Measurements from ENCODE around the gene TGFB2. TPM values are rescaled to one million over a fixed set of nuclear protein-coding genes. Genes with fewer than 3 reads are reported as not detected.

The TGFB2 gene
- polyA plus RNA-seq, 1 experiment: 4.8 TPM

DNA sequence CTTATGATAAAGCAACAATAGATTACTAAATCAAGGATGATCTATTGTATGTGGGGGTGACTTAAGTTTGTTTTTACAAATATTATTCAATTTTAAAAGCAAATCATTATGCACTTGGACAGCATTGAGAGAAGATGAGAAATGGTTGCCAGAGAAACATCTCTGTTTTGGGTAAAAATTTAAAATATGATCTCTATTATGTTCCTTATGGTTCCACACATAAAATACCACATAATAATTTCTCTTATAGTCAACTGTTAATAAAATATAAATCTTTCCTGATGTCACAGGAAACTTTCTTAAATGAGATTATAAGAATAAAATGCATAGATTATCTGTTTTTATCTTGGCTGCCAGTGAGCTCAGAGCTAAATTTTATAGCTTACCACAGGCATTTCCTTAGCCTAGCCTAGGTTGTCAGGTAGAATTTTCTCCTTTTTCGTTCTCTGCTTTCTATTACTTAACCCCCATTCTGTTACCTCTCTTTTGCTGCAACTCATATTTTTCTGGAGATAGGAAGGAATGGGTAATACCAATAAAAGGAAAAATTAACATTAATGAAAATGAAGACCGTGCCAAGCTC is 109.7 kb downstream of the TGFB2 start:
- H3K36me3 ChIP-seq (ENCODE audit: control insufficient read depth, insufficient read depth, low read length): no peaks in the 10 kb centered on the region
- TF ChIP-seq, protein P1, sequence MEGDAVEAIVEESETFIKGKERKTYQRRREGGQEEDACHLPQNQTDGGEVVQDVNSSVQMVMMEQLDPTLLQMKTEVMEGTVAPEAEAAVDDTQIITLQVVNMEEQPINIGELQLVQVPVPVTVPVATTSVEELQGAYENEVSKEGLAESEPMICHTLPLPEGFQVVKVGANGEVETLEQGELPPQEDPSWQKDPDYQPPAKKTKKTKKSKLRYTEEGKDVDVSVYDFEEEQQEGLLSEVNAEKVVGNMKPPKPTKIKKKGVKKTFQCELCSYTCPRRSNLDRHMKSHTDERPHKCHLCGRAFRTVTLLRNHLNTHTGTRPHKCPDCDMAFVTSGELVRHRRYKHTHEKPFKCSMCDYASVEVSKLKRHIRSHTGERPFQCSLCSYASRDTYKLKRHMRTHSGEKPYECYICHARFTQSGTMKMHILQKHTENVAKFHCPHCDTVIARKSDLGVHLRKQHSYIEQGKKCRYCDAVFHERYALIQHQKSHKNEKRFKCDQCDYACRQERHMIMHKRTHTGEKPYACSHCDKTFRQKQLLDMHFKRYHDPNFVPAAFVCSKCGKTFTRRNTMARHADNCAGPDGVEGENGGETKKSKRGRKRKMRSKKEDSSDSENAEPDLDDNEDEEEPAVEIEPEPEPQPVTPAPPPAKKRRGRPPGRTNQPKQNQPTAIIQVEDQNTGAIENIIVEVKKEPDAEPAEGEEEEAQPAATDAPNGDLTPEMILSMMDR (IDR thresholded peaks at IDR 0.05; ENCODE audit: insufficient read depth, low read depth, low read length): no peak
- CTCF ChIA-PET: no interaction called here
- POLR2A ChIA-PET: no interaction called here
- H3K27me3 ChIP-seq (ENCODE audit: control insufficient read depth, insufficient read depth, low read length): no peaks in the 10 kb centered on the region
- no peak overlapping the region for H3K4me3 ChIP-seq (ENCODE audit: low read depth, low read length)
- DNase-seq (ENCODE audit: low read depth): no peak

DNA sequence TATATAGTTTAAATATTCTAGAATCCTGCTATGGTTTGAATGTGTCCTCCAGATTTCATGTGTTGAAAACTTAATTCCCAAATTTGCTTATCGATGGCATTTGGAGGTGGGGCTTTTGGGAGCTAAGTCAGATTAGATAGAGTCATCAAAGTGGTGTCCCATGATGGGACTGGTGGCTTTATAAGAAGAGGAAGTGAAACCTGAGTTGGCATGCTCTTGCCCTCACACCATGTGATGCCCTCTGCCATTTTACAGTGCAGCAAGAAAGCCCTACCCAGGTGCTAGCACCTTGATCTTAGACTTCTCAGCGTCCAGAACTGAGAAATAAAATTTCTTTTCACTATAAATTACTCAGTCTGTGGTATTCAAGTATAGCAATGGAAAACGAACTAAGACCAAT is 111.3 kb downstream of the TGFB2 start:
- POLR2A ChIA-PET: no interaction called here
- CTCF ChIA-PET: no interaction called here
- H3K27me3 ChIP-seq (ENCODE audit: control insufficient read depth, insufficient read depth, low read length): no peaks in the 10 kb centered on the region
- H3K36me3 ChIP-seq (ENCODE audit: control insufficient read depth, insufficient read depth, low read length): no peaks in the 10 kb centered on the region
- no peak overlapping the region for H3K4me3 ChIP-seq (ENCODE audit: low read depth, low read length)
- DNase-seq (ENCODE audit: low read depth): no peak
- TF ChIP-seq, protein P1 (IDR thresholded peaks at IDR 0.05; ENCODE audit: insufficient read depth, low read depth, low read length): no peak

DNA sequence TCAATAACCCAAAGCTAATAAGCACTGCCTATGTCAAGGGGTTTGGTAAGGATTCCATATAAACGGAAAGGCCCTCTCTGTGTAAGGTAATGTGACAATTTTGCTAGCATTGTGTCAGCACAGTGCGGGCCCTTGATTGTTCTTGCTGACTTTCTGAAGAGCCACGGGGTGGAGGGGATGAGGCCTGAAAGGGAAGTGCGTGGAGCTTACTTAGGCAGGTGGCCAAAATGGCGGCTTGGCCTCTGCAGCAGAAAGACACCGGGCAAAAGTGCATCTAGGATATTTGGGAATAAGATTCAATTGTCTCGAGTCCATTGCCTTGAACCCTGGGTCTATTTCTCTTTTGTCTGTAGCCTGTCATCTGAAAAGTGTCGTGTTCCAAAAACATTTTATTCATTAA is 114.3 kb downstream of the TGFB2 start:
- DNase-seq (ENCODE audit: low read depth): no peak

GRCh38 chr1:218459878-218460711 is 115.0 kb downstream of the TGFB2 start:
- ChIA-PET CTCF (interaction anchor here (1.0 to 1.6 kb wide), 3 partner anchors 12 to 62 kb away, joined by 3 to 5 read pairs (median 3); no protein-coding TSS in a partner anchor), POLR2A (interaction anchor here (0.6 kb wide), 1 partner anchor 13 kb away, joined by 3 read pairs; no protein-coding TSS in a partner anchor)
- Histone ChIP-seq H3K36me3 (ENCODE audit: control insufficient read depth, insufficient read depth, low read length) (no peaks in the 10 kb centered on the region), H3K4me3 (ENCODE audit: low read depth, low read length) (no peak overlapping the region), H3K27me3 (ENCODE audit: control insufficient read depth, insufficient read depth, low read length) (no peaks in the 10 kb centered on the region)
- DNase-seq (ENCODE audit: low read depth): peak; percentile 76
- TF ChIP-seq, protein P1 (IDR thresholded peaks at IDR 0.05; ENCODE audit: insufficient read depth, low read depth, low read length): no peak

More for the DNA sequence above, 114.3 kb downstream of the TGFB2 start:
- ChIA-PET POLR2A (no interaction called here), CTCF (interaction anchor here (1.0 to 1.6 kb wide), 2 partner anchors 12 to 14 kb away, joined by 3 to 5 read pairs; no protein-coding TSS in a partner anchor)
- no peaks in the 10 kb centered on the region for H3K27me3 ChIP-seq (ENCODE audit: control insufficient read depth, insufficient read depth, low read length)
- no peaks in the 10 kb centered on the region for H3K36me3 ChIP-seq (ENCODE audit: control insufficient read depth, insufficient read depth, low read length)
- TF ChIP-seq, protein P1 (IDR thresholded peaks at IDR 0.05; ENCODE audit: insufficient read depth, low read depth, low read length): no peak
- no peak overlapping the region for H3K4me3 ChIP-seq (ENCODE audit: low read depth, low read length)

- CTCF ChIA-PET: interaction anchor here (0.5 to 1.2 kb wide), 2 partner anchors 52 to 63 kb away, joined by 3 to 5 read pairs; no protein-coding TSS in a partner anchor
- no peaks in the 10 kb centered on the region for H3K27me3 ChIP-seq (ENCODE audit: control insufficient read depth, insufficient read depth, low read length)
- TF ChIP-seq, protein P1 (IDR thresholded peaks at IDR 0.05; ENCODE audit: insufficient read depth, low read depth, low read length): no peak
- H3K36me3 ChIP-seq (ENCODE audit: control insufficient read depth, insufficient read depth, low read length): no peaks in the 10 kb centered on the region
- H3K4me3 ChIP-seq (ENCODE audit: low read depth, low read length): no peak overlapping the region
- no peak for DNase-seq (ENCODE audit: low read depth)
- POLR2A ChIA-PET: no interaction called here
Observed at GRCh38 chr1:218461351-218461750, 116.2 kb downstream of the TGFB2 start.

All from BJ (cell line).